Common myeloid progenitor, CD34-positive (primary cell): ENCODE measurements around the gene DCAF4.
"Not testable (repeated sequence)": the region's sequence is repeated elsewhere in the genome, so short reads cannot be mapped to it uniquely, and the experiment has no call there.

Experiments used
- CTCF ChIA-PET: fragments of 350-600 bp; sonication (Branson Sonifier 250); formaldehyde crosslinking; loops from one replicate; lab custom pipeline; 2021; ENCODE audit warnings: antibody characterized with exemption; lab: Charles Lee
- POLR2A ChIA-PET: fragments of 350-600 bp; sonication (Branson Sonifier 250); formaldehyde crosslinking; loops from one replicate; lab custom pipeline; 2021; ENCODE audit warnings: antibody characterized with exemption; lab: Charles Lee
- DNase-seq, 3 donors: peaks; one replicate each; pipeline versions ENCODE4 v3.0.0 to v3.0.0-alpha.2; 2013
- H3K27ac ChIP-seq, 2 experiments: 1 replicate in 1 of 2; 2 replicates in 1 of 2; pipeline ENCODE4 v1.7.0; 2013; ENCODE audit warnings: inconsistent platforms in 2 of 2, low read length in 2 of 2, mild to moderate bottlenecking in 2 of 2, low read depth in 1 of 2, moderate library complexity in 1 of 2; ENCODE audit not compliant: severe bottlenecking in 2 of 2, insufficient read depth in 1 of 2, poor library complexity in 1 of 2
- H3K27me3 ChIP-seq, 5 experiments: replicated peaks in 2 of 5; 1 replicate in 3 of 5; 2 replicates in 2 of 5; pipeline versions ENCODE4 v1.6.1 to v1.7.0; 2013; ENCODE audit warnings: low read length in 4 of 5, mild to moderate bottlenecking in 2 of 5, moderate library complexity in 2 of 5, inconsistent platforms in 1 of 5; ENCODE audit not compliant: insufficient read depth in 5 of 5, control insufficient read depth in 4 of 5
- H3K36me3 ChIP-seq, 4 experiments: 1 replicate in 2 of 4; 2 replicates in 2 of 4; pipeline versions ENCODE4 v1.6.1 to v1.7.0; 2013; ENCODE audit warnings: low read length in 3 of 4, control low read depth in 1 of 4, mild to moderate bottlenecking in 1 of 4; ENCODE audit not compliant: control insufficient read depth in 4 of 4, insufficient read depth in 4 of 4
- H3K4me1 ChIP-seq, 4 experiments: 1 replicate in 3 of 4; 2 replicates in 1 of 4; pipeline versions ENCODE4 v1.6.1 to v1.7.1; 2013; ENCODE audit warnings: low read length in 3 of 4, mild to moderate bottlenecking in 3 of 4, control low read depth in 1 of 4, inconsistent platforms in 1 of 4, moderate library complexity in 1 of 4; ENCODE audit not compliant: control insufficient read depth in 4 of 4, insufficient read depth in 4 of 4; ENCODE audit errors: control extremely low read depth in 1 of 4
- H3K4me3 ChIP-seq, 7 experiments: 1 replicate in 4 of 7; 2 replicates in 3 of 7; pipeline versions ENCODE4 v1.5.1 to v1.7.0; 2013; ENCODE audit warnings: mild to moderate bottlenecking in 7 of 7, low read length in 6 of 7, moderate library complexity in 6 of 7, inconsistent platforms in 2 of 7, low read depth in 2 of 7, control low read depth in 1 of 7; ENCODE audit not compliant: insufficient read depth in 4 of 7, control insufficient read depth in 1 of 7; ENCODE audit errors: extremely low read depth in 1 of 7
- H3K9me3 ChIP-seq, 5 experiments: 1 replicate in 4 of 5; 2 replicates in 1 of 5; pipeline versions ENCODE4 v1.6.1 to v1.7.1; 2013; ENCODE audit warnings: low read length in 4 of 5, mild to moderate bottlenecking in 2 of 5, inconsistent platforms in 1 of 5, low read depth in 1 of 5, moderate library complexity in 1 of 5; ENCODE audit not compliant: control insufficient read depth in 4 of 5, insufficient read depth in 2 of 5; ENCODE audit errors: control extremely low read depth in 1 of 5
- WGBS: methylation state at CpG from one replicate; pipeline ENCODE4 v1.1.5; 2013; ENCODE audit not compliant: insufficient coverage; 5-methylcytosine and 5-hydroxymethylcytosine counted together

Gene DCAF4

DNA sequence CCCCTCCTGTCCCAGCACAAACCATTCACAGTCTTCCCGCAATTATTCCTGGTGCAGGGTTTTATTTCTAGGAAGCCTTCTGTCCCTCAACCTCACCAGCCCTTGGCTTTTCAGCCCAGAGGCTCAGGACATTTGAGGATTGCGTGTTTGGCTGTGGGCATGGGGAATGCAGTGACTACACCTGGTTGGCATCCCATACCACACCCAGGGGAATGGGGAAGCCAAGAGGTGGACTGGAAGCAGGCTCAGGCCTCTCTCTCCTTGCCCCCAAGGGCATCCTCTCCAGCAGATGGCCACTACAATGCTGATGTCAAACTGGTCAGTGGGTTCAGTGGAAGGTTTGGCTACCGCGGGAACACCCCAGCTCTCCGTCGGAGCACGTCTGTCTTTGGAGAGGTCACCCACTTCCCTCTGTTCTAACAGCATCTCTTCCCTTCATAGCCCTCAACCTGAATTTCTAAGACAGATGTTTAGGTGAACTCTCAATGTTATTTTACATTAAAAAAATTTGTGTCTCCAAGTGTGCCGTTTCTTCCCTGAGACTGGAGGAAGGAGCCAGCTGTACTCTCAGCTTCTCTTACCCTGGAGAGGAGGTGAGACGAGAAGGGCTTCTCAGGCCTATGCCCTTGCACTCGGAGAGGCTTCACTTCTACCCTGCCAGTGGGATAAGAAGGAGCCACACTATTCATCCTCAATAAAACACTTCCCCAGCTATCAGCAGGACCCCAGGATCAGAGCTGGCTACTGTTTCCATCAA, 35.5 kb downstream of the DCAF4 start:
- Histone ChIP-seq H3K27me3 (no peaks in the 10 kb centered on the region), H3K4me3 (no peak overlapping the region), H3K36me3 (peaks cover 0 to 30% (median 23%) of the 10 kb centered on the region in 4 experiments), H3K27ac (no peak overlapping the region), H3K9me3 (no peaks in the 10 kb centered on the region), H3K4me1 (no peaks in the 10 kb centered on the region)
- POLR2A ChIA-PET: no interaction called here
- WGBS: 80% methylated on average over 10 of the region's 10 CpGs
- no peak for DNase-seq
- CTCF ChIA-PET: interaction anchor here (0.9 to 2.1 kb wide), 3 partner anchors 12 to 448 kb away, joined by 3 to 9 read pairs (median 3); no protein-coding TSS in a partner anchor

GRCh38 chr14:72962336-72962754, 36.1 kb downstream of the DCAF4 start:
- H3K4me3 ChIP-seq, H3K9me3 ChIP-seq, POLR2A ChIA-PET, H3K27ac ChIP-seq, H3K4me1 ChIP-seq, H3K27me3 ChIP-seq, DNase-seq: not testable (repeated sequence)
- H3K36me3 ChIP-seq: peaks cover 0 to 33% (median 22%) of the 10 kb centered on the region in 4 experiments
- CTCF ChIA-PET: interaction anchor here (0.9 to 2.1 kb wide), 3 partner anchors 13 to 449 kb away, joined by 3 to 9 read pairs (median 3); no protein-coding TSS in a partner anchor
- 92% methylated on average over 8 of the region's 10 CpGs for WGBS

- POLR2A ChIA-PET: no interaction called here
- no peaks in the 10 kb centered on the region for H3K27me3 ChIP-seq
- no peaks in the 10 kb centered on the region for H3K4me1 ChIP-seq
- DNase-seq: peak in 1 of 3 donors; percentile 20
- 75% methylated on average over 4 of the region's 6 CpGs for WGBS
- no peak overlapping the region for H3K4me3 ChIP-seq
- peaks cover 2 to 28% (median 20%) of the 10 kb centered on the region in 4 experiments for H3K36me3 ChIP-seq
- H3K27ac ChIP-seq: no peak overlapping the region
- CTCF ChIA-PET: interaction anchor here (0.9 kb wide), 1 partner anchor 446 kb away, joined by 3 read pairs; no protein-coding TSS in a partner anchor
- H3K9me3 ChIP-seq: no peaks in the 10 kb centered on the region
These were observed 36.6 kb downstream of the DCAF4 start for GRCh38 chr14:72962829-72963312.

DNA sequence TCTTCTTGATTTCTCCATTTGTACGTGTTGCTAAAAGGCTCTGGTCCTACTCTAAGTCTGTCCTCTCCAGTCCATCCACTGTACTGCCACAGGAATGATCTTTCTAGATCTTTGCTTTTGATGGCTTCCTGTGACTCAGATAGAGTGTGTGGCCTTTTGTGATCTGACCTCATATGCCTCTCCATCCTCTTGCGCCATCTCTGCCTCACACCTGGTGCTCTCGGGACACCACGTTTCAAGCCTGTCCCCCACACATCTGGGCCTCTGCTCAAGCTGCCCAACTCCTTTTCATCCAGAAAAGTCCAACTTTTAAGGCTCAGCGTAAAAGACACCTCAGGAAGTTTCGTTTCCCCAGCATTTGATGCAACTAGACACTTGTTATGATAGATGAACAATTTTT, 39.0 kb downstream of the DCAF4 start:
- Histone ChIP-seq H3K9me3 (no peaks in the 10 kb centered on the region), H3K4me1 (no peaks in the 10 kb centered on the region), H3K27me3 (no peaks in the 10 kb centered on the region), H3K4me3 (no peak overlapping the region), H3K36me3 (peaks cover 5 to 27% (median 16%) of the 10 kb centered on the region in 4 experiments), H3K27ac (no peak overlapping the region)
- 87% methylated on average over 3 of the region's 6 CpGs for WGBS
- ChIA-PET POLR2A (no interaction called here), CTCF (no interaction called here)
- DNase-seq: no peak

DNA sequence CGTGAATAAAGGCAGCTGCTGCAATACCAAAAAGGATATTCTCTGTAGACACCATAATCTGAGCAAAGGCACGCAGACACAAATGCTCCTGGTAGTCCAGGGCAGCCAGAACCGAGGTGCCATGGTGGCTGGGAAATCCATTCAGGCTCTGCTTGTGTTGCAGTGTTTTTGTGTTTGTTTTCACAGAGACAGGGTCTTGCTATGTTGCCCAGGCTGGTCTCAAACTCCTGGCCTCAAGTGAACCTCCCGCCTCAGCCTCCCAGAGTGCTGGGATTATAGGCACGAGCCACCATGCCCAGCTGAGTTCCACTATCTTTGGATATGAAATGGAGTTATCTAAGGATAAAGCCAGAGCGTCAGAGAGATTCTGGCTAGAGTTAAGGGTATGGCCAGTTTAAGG, 39.8 kb downstream of the DCAF4 start:
- Histone ChIP-seq H3K4me3 (no peak overlapping the region), H3K27ac (no peak overlapping the region), H3K36me3 (peaks cover 5 to 31% (median 16%) of the 10 kb centered on the region in 4 experiments), H3K27me3 (no peaks in the 10 kb centered on the region), H3K9me3 (no peaks in the 10 kb centered on the region), H3K4me1 (no peaks in the 10 kb centered on the region)
- no peak for DNase-seq
- ChIA-PET POLR2A (no interaction called here), CTCF (interaction anchor here (1.8 kb wide), 1 partner anchor 17 kb away, joined by 8 read pairs; no protein-coding TSS in a partner anchor)
- 95% methylated on average over 5 of the region's 6 CpGs for WGBS

DNA sequence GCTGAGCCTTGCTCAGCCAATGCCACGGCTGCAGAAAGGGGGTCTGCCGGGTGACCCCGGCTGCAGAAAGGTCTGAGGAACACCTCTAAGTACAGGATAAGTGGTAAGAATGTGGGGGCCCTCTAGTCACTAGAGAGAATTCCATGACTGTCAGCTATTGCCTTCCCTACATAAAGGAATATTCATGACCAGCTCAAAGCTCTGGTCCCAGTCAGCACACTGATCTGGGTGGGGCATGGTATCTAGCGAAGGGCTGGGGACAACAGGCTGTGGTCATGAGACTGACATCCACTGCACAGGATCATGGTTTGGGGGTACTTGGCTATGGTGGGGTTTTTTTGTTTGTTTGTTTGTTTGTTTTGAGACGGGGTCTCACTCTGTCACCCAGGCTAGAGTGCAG, 42.1 kb downstream of the DCAF4 start:
- no peaks in the 10 kb centered on the region for H3K4me1 ChIP-seq

GRCh38 chr14:72970058-72970630, 43.9 kb downstream of the DCAF4 start:
- POLR2A ChIA-PET: no interaction called here
- H3K27ac ChIP-seq: no peak overlapping the region
- CTCF ChIA-PET: no interaction called here
- H3K36me3 ChIP-seq: peaks cover 20 to 62% (median 31%) of the 10 kb centered on the region in 4 experiments
- DNase-seq: no peak
- no peak overlapping the region for H3K4me3 ChIP-seq
- H3K4me1 ChIP-seq: no peaks in the 10 kb centered on the region
- no peaks in the 10 kb centered on the region for H3K27me3 ChIP-seq
- 89% methylated on average over 4 of the region's 17 CpGs for WGBS
- no peaks in the 10 kb centered on the region for H3K9me3 ChIP-seq

More for the DNA sequence above, 42.1 kb downstream of the DCAF4 start:
- ChIA-PET CTCF (no interaction called here), POLR2A (no interaction called here)
- DNase-seq: no peak
- no peaks in the 10 kb centered on the region for H3K9me3 ChIP-seq
- WGBS: 97% methylated on average over 5 of the region's 5 CpGs
- no peak overlapping the region for H3K27ac ChIP-seq
- H3K36me3 ChIP-seq: peaks cover 5 to 44% (median 14%) of the 10 kb centered on the region in 4 experiments
- H3K27me3 ChIP-seq: no peaks in the 10 kb centered on the region
- no peak overlapping the region for H3K4me3 ChIP-seq
